HepG2 (cell line): ENCODE data around the gene RPS14. TPM values are rescaled to one million over a fixed set of nuclear protein-coding genes. Genes with fewer than 3 reads are reported as not detected.

ENCODE experiments used
- ATAC-seq: fragments of 200-7000 bp; cut with Tn5 transposase; 3 replicates; pipeline ENCODE4 v1.9.1; 2020; ENCODE audit warnings: mild to moderate bottlenecking, moderate library complexity
- BruUV-seq: library from RNA; stranded (reverse); fragments of 400-500 nt; replicated peaks from 2 replicates; lab custom pipeline; 2021; lab: Mats Ljungman, UMichigan
- CTCF ChIA-PET: fragments of 300-600 bp; formaldehyde crosslinking; extraction: SDS; loops from one replicate; lab custom pipeline; 2021; ENCODE audit warnings: low total read pairs, inconsistent platforms, low intra/inter-chr PET ratio; lab: Yijun Ruan, JAX
- POLR2A ChIA-PET: fragments of 350-600 bp; sonication (Branson Sonifier 250); formaldehyde crosslinking; loops from one replicate; lab custom pipeline; 2020; ENCODE audit warnings: antibody characterized with exemption, inconsistent platforms; lab: Yijun Ruan, JAX
- DNase-seq: peaks from one replicate; pipeline ENCODE4 v3.0.0-alpha.2; 2015; ENCODE audit warnings: low spot score
- FAIRE-seq: peaks from 3 replicates; lab custom pipeline; 2011; peaks lifted over from hg19 to GRCh38; lab: Jason Lieb, UNC
- H2AFZ ChIP-seq: one replicate; pipeline ENCODE4 v1.6.1; 2011; ENCODE audit warnings: low read length, inconsistent platforms
- H3K27ac ChIP-seq: fragments of 300-600 bp; 3 replicates; pipeline ENCODE4 v1.8.0; 2011; ENCODE audit warnings: mixed run types, mild to moderate bottlenecking, mixed read lengths, low read length, inconsistent platforms; ENCODE audit not compliant: insufficient read depth; ENCODE audit errors: extremely low read length
- H3K27me3 ChIP-seq, 2 experiments: fragments of 200-600 bp in 1 of 2; 2 replicates in 1 of 2; 3 replicates in 1 of 2; pipeline versions ENCODE4 v1.6.0 to v1.8.0; 2011; ENCODE audit warnings: low read length in 2 of 2, mild to moderate bottlenecking in 2 of 2, moderate library complexity in 2 of 2, inconsistent platforms in 1 of 2; ENCODE audit not compliant: insufficient read depth in 2 of 2, control insufficient read depth in 1 of 2
- H3K36me3 ChIP-seq, 2 experiments: fragments of 200-600 bp in 1 of 2; replicated peaks in 1 of 2; 2 replicates in 1 of 2; 3 replicates in 1 of 2; pipeline versions ENCODE4 v1.5.1 to v1.8.0; 2011; ENCODE audit warnings: low read length in 2 of 2, inconsistent platforms in 1 of 2; ENCODE audit not compliant: insufficient read depth in 2 of 2, control insufficient read depth in 1 of 2
- H3K4me1 ChIP-seq: 2 replicates; pipeline ENCODE4 v1.5.1; 2012; ENCODE audit warnings: low read length, inconsistent platforms; ENCODE audit not compliant: insufficient read depth
- H3K4me2 ChIP-seq: 2 replicates; pipeline ENCODE4 v1.6.0; 2011; ENCODE audit warnings: low read depth, low read length, inconsistent platforms
- H3K4me3 ChIP-seq, 3 experiments: fragments of 200-600 bp in 1 of 3; sonication (generic), shearing (Covaris generic) in 1 of 3; replicated peaks in 1 of 3; 2 replicates each; pipeline ENCODE4 v1.5.1; 2011 to 2016; ENCODE audit warnings: low read length in 3 of 3, inconsistent platforms in 2 of 3, low read depth in 2 of 3, mild to moderate bottlenecking in 2 of 3, control low read depth in 1 of 3, mixed read lengths in 1 of 3; ENCODE audit not compliant: insufficient read depth in 1 of 3
- H3K79me2 ChIP-seq: one replicate; pipeline ENCODE4 v1.6.1; 2011; ENCODE audit warnings: low read length, inconsistent platforms; ENCODE audit not compliant: insufficient read depth
- H3K9ac ChIP-seq: 2 replicates; pipeline ENCODE4 v1.6.0; 2011; ENCODE audit warnings: mild to moderate bottlenecking, low read depth, low read length, inconsistent platforms; ENCODE audit not compliant: insufficient read depth
- H3K9me3 ChIP-seq: 2 replicates; pipeline ENCODE4 v1.5.1; 2012; ENCODE audit warnings: mild to moderate bottlenecking, low read length
- H4K20me1 ChIP-seq: 2 replicates; pipeline ENCODE4 v1.6.0; 2011; ENCODE audit warnings: inconsistent platforms, mild to moderate bottlenecking, low read length, moderate library complexity; ENCODE audit not compliant: insufficient read depth
- HNRNPL ChIP-seq: fragments of 200-400 bp; formaldehyde crosslinking; IDR thresholded peaks from 2 replicates; pipeline ENCODE4 v1.6.1; 2017; ENCODE audit warnings: mild to moderate bottlenecking, low read depth, low read length
- HOXA9 ChIP-seq: sonication (generic); formaldehyde crosslinking; IDR thresholded peaks from 2 replicates; pipeline ENCODE4 v1.8.1; 2022; ENCODE audit warnings: missing genetic modification reagents, mild to moderate bottlenecking, moderate library complexity, borderline replicate concordance
- NONO ChIP-seq, 2 experiments: fragments of 450-650 bp in 1 of 2; sonication (generic) in 1 of 2; formaldehyde crosslinking in 1 of 2; IDR thresholded peaks in 1 of 2; conservative IDR thresholded peaks in 1 of 2; 2 replicates each; pipeline versions ENCODE4 v1.6.1 to v1.8.0; 2017 to 2022; ENCODE audit warnings: mild to moderate bottlenecking in 1 of 2, missing genetic modification reagents in 1 of 2, moderate library complexity in 1 of 2
- SALL1 ChIP-seq: sonication (generic); formaldehyde crosslinking; IDR thresholded peaks from 2 replicates; pipeline ENCODE4 v1.8.0; 2022; ENCODE audit warnings: mild to moderate bottlenecking, missing genetic modification reagents
- SIN3A ChIP-seq: IDR thresholded peaks from 2 replicates; pipeline ENCODE4 v1.6.1; 2011; ENCODE audit warnings: low read depth, mild to moderate bottlenecking, control low read depth, low read length, borderline replicate concordance
- XRCC5 ChIP-seq: fragments of 200-400 bp; formaldehyde crosslinking; optimal IDR thresholded peaks from 2 replicates; pipeline ENCODE3; 2017; ENCODE audit warnings: mild to moderate bottlenecking, low read length
- ZFP82 ChIP-seq: sonication (generic); formaldehyde crosslinking; IDR thresholded peaks from 2 replicates; pipeline ENCODE4 v1.5.1; 2020; ENCODE audit warnings: mild to moderate bottlenecking, missing genetic modification reagents, borderline replicate concordance
- ZNF10 ChIP-seq: sonication (generic); formaldehyde crosslinking; IDR thresholded peaks from 2 replicates; pipeline ENCODE4 v1.4.0; 2020; ENCODE audit warnings: mild to moderate bottlenecking, low read depth, missing genetic modification reagents, borderline replicate concordance
- ZNF230 ChIP-seq: sonication (generic); formaldehyde crosslinking; IDR thresholded peaks from 2 replicates; pipeline ENCODE4 v1.4.0; 2020; ENCODE audit warnings: mild to moderate bottlenecking, missing genetic modification reagents
- ZNF263 ChIP-seq: sonication (generic); formaldehyde crosslinking; IDR thresholded peaks from 2 replicates; pipeline ENCODE4 v1.4.0; 2020; ENCODE audit warnings: missing genetic modification reagents
- ZNF629 ChIP-seq: sonication (generic); formaldehyde crosslinking; conservative IDR thresholded peaks from 2 replicates; pipeline ENCODE4 v1.5.0; 2020; ENCODE audit warnings: missing genetic modification reagents
- ZNF768 ChIP-seq: sonication (generic); formaldehyde crosslinking; IDR thresholded peaks from 2 replicates; pipeline ENCODE4 v1.4.0; 2020; ENCODE audit warnings: missing genetic modification reagents
- WGBS: methylation state at CpG from one replicate; pipeline ENCODE4 v1.1.6; 2017; ENCODE audit warnings: low lambda C conversion rate; 5-methylcytosine and 5-hydroxymethylcytosine counted together
- in situ Hi-C: cut with HindIII; loops from 2 replicates; pipeline ENCODE4 v1.10.0; 2017; ENCODE audit warnings: low pct_unique_long_range_greater_than_20kb; ENCODE audit not compliant: extremely low pct_ligation_motif_present
- intact Hi-C: fragments of 100-400 bp; cut with micrococcal nuclease; formaldehyde crosslinking; loops from one replicate; pipeline ENCODE4 v1.10.0; 2022; ENCODE audit not compliant: unreplicated experiment
- polyA plus RNA-seq, 8 experiments: library from polyadenylated mRNA; depleted of rRNA in 3 of 8; stranded (reverse) in 7 of 8; unstranded in 1 of 8; fragments of >200 nt; fragmentation: Illumina TruSeq in 4 of 8; extraction: Trizol in 4 of 8; gene quantifications; 2 replicates each; pipeline versions ENCODE4 v1.2.1 to v1.2.3, GENCODE V29; 2011 to 2016; ENCODE audit warnings: low read depth in 4 of 8, missing spikeins in 1 of 8, mixed read lengths in 1 of 8; ENCODE audit not compliant: insufficient read depth in 1 of 8
- total RNA-seq, 5 experiments: library from RNA; depleted of rRNA; stranded (reverse); fragments of >200 nt; fragmentation: Illumina TruSeq; extraction: Trizol; gene quantifications; 2 replicates each; pipeline ENCODE4 v1.2.3, GENCODE V29; 2016; ENCODE audit warnings: low read depth in 1 of 5
- TF ChIP-seq, protein P1 (sequence below): sonication (generic); formaldehyde crosslinking; IDR thresholded peaks from 2 replicates; pipeline ENCODE4 v1.5.1; 2020; ENCODE audit warnings: mild to moderate bottlenecking, missing genetic modification reagents, moderate library complexity

RPS14 gene
- total and polyA plus RNA-seq, 2 of the 13 experiments (the other 11 are each of a cell fraction or from before 2014, with no cell fraction given): 2,116 to 3,295 TPM

GRCh38 chr5:150486402-150487198, 37.1 kb upstream of the RPS14 start:
- ATAC-seq (peak; percentile 39), DNase-seq (peak; percentile 71), FAIRE-seq (no peak)
- BruUV-seq: no TSS peak
- Histone ChIP-seq H3K4me3 (peak overlapping the region; percentile 88 to 94 (median 91)), H3K9me3 (no peaks in the 10 kb centered on the region), H2AFZ (no peak overlapping the region), H3K9ac (peak overlapping the region; percentile 96), H3K27me3 (peaks cover 2 to 8% of the 10 kb centered on the region in 2 experiments; a peak in 2 of 5 replicates), H3K27ac (peak overlapping the region; percentile 96), H3K36me3 (peaks cover 1 to 22% of the 10 kb centered on the region in 2 experiments; a peak in 3 of 5 replicates), H3K79me2 (peaks cover 54% of the 10 kb centered on the region), H4K20me1 (peaks cover 41% of the 10 kb centered on the region), H3K4me1 (peaks cover 81% of the 10 kb centered on the region), H3K4me2 (peak overlapping the region; percentile 81)
- intact Hi-C loops (loop anchor here (1.0 kb wide), 3 partner anchors 31 to 58 kb away; no protein-coding TSS in a partner anchor), in situ Hi-C loops (loop anchor here (5.0 kb wide), 1 partner anchor 36 kb away; no protein-coding TSS in a partner anchor)
- 0% methylated on average over 12 of the region's 60 CpGs for WGBS
- POLR2A ChIA-PET: interaction anchor here (0.8 to 3.7 kb wide), 9 partner anchors 11 to 55 kb away, joined by 3 to 39 read pairs (median 11); no protein-coding TSS in a partner anchor
- CTCF ChIA-PET: interaction anchor here (2.2 kb wide), 1 partner anchor 58 kb away, joined by 11 read pairs; no protein-coding TSS in a partner anchor
- TF ChIP-seq ZNF629 (CRISPR knock-in tag) (peak; percentile 99), ZNF10 (CRISPR knock-in tag) (no peak), ZNF768 (CRISPR knock-in tag) (peak; percentile 27; the same call in 1 of the 2 replicates), XRCC5 (peak; percentile 41), NONO (IDR thresholded peaks at IDR 0.05) (no peak), NONO (CRISPR knock-in tag; conservative IDR thresholded peaks at IDR 0.05) (0 out of 2 replicates have a peak, but pooled peaks have one; percentile 30), SIN3A (peak; percentile 58; the same call in 1 of the 2 replicates), ZNF230 (CRISPR knock-in tag) (0 out of 2 replicates have a peak, but pooled peaks have one; percentile 51), HNRNPL (0 out of 2 replicates have a peak, but pooled peaks have one; percentile 29), ZNF263 (CRISPR knock-in tag) (0 out of 2 replicates have a peak, but pooled peaks have one; percentile 31), SALL1 (CRISPR knock-in tag) (peak; percentile 37; the same call in 1 of the 2 replicates), HOXA9 (CRISPR knock-in tag) (0 out of 2 replicates have a peak, but pooled peaks have one; percentile 47), ZFP82 (CRISPR knock-in tag) (peak; percentile 1; the same call in 1 of the 2 replicates)
- TF ChIP-seq, protein P1, sequence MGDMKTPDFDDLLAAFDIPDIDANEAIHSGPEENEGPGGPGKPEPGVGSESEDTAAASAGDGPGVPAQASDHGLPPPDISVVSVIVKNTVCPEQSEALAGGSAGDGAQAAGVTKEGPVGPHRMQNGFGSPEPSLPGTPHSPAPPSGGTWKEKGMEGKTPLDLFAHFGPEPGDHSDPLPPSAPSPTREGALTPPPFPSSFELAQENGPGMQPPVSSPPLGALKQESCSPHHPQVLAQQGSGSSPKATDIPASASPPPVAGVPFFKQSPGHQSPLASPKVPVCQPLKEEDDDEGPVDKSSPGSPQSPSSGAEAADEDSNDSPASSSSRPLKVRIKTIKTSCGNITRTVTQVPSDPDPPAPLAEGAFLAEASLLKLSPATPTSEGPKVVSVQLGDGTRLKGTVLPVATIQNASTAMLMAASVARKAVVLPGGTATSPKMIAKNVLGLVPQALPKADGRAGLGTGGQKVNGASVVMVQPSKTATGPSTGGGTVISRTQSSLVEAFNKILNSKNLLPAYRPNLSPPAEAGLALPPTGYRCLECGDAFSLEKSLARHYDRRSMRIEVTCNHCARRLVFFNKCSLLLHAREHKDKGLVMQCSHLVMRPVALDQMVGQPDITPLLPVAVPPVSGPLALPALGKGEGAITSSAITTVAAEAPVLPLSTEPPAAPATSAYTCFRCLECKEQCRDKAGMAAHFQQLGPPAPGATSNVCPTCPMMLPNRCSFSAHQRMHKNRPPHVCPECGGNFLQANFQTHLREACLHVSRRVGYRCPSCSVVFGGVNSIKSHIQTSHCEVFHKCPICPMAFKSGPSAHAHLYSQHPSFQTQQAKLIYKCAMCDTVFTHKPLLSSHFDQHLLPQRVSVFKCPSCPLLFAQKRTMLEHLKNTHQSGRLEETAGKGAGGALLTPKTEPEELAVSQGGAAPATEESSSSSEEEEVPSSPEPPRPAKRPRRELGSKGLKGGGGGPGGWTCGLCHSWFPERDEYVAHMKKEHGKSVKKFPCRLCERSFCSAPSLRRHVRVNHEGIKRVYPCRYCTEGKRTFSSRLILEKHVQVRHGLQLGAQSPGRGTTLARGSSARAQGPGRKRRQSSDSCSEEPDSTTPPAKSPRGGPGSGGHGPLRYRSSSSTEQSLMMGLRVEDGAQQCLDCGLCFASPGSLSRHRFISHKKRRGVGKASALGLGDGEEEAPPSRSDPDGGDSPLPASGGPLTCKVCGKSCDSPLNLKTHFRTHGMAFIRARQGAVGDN (CRISPR knock-in tag): peak; percentile 59
